NB4 (cell line): ENCODE results near the gene RERE.

Experiments
- DNase-seq: peaks from one replicate; pipeline ENCODE4 v3.0.0; 2010; ENCODE audit warnings: low read depth
- H3K4me3 ChIP-seq: one replicate; pipeline ENCODE4 v1.5.1; 2011; ENCODE audit warnings: mild to moderate bottlenecking, low read depth, low read length, moderate library complexity
- CTCF ChIP-seq: IDR thresholded peaks from one replicate; pipeline ENCODE4 v1.5.1; 2012; ENCODE audit warnings: low read depth, low read length
- MAX ChIP-seq: IDR thresholded peaks from 2 replicates; pipeline ENCODE4 v1.6.1; 2011; ENCODE audit warnings: low read depth, low read length
- MYC ChIP-seq: IDR thresholded peaks from 2 replicates; pipeline ENCODE4 v1.6.1; 2011; ENCODE audit warnings: low read depth, low read length
- POLR2A ChIP-seq: IDR thresholded peaks from 2 replicates; pipeline ENCODE4 v1.6.1; 2011; ENCODE audit warnings: mild to moderate bottlenecking; ENCODE audit not compliant: insufficient read length; ENCODE audit errors: extremely low read depth

RERE gene

GRCh38 chr1:8863138-8863537 lies 45.7 kb upstream of the RERE start:
- DNase-seq: no peak
- no peak overlapping the region for H3K4me3 ChIP-seq
- TF ChIP-seq POLR2A (no peak), MAX (no peak), MYC (no peak), CTCF (no peak)

- peak; percentile 71 for DNase-seq
- no peak overlapping the region for H3K4me3 ChIP-seq
- TF ChIP-seq CTCF: peak; percentile 62
- TF ChIP-seq MAX: no peak
- TF ChIP-seq POLR2A: no peak
- TF ChIP-seq MYC: no peak
These were observed 45.1 kb upstream of the RERE start for GRCh38 chr1:8862528-8862927.

GRCh38 chr1:8860738-8861516 lies 43.5 kb upstream of the RERE start:
- TF ChIP-seq POLR2A (no peak), MYC (no peak), CTCF (no peak), MAX (no peak)
- no peak for DNase-seq

GRCh38 chr1:8858888-8859706 lies 41.7 kb upstream of the RERE start:
- TF ChIP-seq POLR2A (no peak), CTCF (peak; percentile 65), MYC (no peak), MAX (no peak)
- DNase-seq: peak; percentile 79
- no peak overlapping the region for H3K4me3 ChIP-seq

More at GRCh38 chr1:8860738-8861516, 43.5 kb upstream of the RERE start:
- no peak overlapping the region for H3K4me3 ChIP-seq

GRCh38 chr1:8858112-8858668 lies 40.8 kb upstream of the RERE start:
- DNase-seq: peak; percentile 91

More at GRCh38 chr1:8858112-8858668, 40.8 kb upstream of the RERE start:
- no peak overlapping the region for H3K4me3 ChIP-seq
- TF ChIP-seq CTCF (no peak), MAX (no peak), POLR2A (no peak), MYC (no peak)
